Measurements from ENCODE around the gene SPDYE6.
"Not testable (repeated sequence)": the region's sequence is repeated elsewhere in the genome, so short reads cannot be mapped to it uniquely, and the experiment has no call there.

DNA sequence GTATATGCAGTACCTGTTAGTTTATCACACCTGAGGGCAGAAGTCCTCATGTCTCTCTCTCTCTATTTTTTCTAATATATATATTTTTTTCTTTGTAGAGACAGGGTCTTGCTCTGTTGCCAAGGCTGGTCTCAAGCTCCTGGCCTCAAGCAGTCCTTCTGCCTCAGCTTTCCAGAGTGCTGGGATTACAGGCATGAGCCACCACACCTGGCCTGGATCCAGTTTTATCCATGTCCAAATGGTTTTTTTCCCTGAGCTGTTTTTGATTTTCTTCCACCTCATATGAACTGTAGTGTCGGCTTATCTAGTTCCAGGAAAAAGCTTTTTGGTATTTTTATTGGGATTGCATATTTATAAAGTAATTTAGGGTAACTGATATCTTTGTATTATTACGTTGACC lies 16.6 kb upstream of the SPDYE6 start:
- TF ChIP-seq TAF1 (IDR thresholded peaks at IDR 0.05; ENCODE audit: borderline replicate concordance, low read depth, low read length); POLR2A (IDR thresholded peaks at IDR 0.05; ENCODE audit: low read depth, low read length); POLR2AphosphoS5 (IDR thresholded peaks at IDR 0.05; ENCODE audit: low read depth, low read length): not testable (repeated sequence)
